PC-9 (cell line): ENCODE measurements around the gene GSC. TPM values are rescaled to one million over a fixed set of nuclear protein-coding genes. Genes with fewer than 3 reads are reported as not detected.

ENCODE experiments used
- BruUV-seq: library from RNA; stranded (reverse); fragments of 400-500 nt; replicated peaks from 2 replicates; lab custom pipeline; 2021; lab: Mats Ljungman, UMichigan
- CTCF ChIA-PET: fragments of 300-600 bp; sonication (Branson Sonifier 250); formaldehyde crosslinking; loops from one replicate; lab custom pipeline; 2022; ENCODE audit warnings: antibody characterized with exemption; lab: Charles Lee
- POLR2A ChIA-PET: fragments of 300-600 bp; sonication (Branson Sonifier 250); formaldehyde crosslinking; loops from one replicate; lab custom pipeline; 2022; ENCODE audit warnings: antibody characterized with exemption; ENCODE audit not compliant: unreplicated experiment; lab: Charles Lee
- DNase-seq, 2 experiments: peaks; one replicate each; pipeline versions ENCODE4 v3.0.0 to v3.0.0-alpha.2; 2015 to 2022; ENCODE audit warnings: mixed read lengths in 1 of 2
- H2AFZ ChIP-seq: fragments of 200-600 bp; sonication (generic); 2 replicates; pipeline ENCODE4 v1.8.1; 2017; ENCODE audit warnings: antibody characterized with exemption
- H3F3A ChIP-seq: fragments of 200-600 bp; sonication (generic); 2 replicates; pipeline ENCODE4 v1.8.1; 2017; ENCODE audit warnings: antibody characterized with exemption, mild to moderate bottlenecking, low read depth; ENCODE audit not compliant: insufficient read depth
- H3K27ac ChIP-seq: fragments of 200-600 bp; sonication (generic); 2 replicates; pipeline ENCODE4 v1.6.1; 2016; ENCODE audit warnings: mixed run types
- H3K27me3 ChIP-seq: fragments of 200-600 bp; sonication (generic); 2 replicates; pipeline ENCODE4 v1.6.1; 2016; ENCODE audit warnings: low read depth, mixed run types; ENCODE audit not compliant: insufficient read depth
- H3K36me3 ChIP-seq: fragments of 200-600 bp; sonication (generic); 2 replicates; pipeline ENCODE4 v1.6.1; 2016; ENCODE audit warnings: low read depth, mixed run types
- H3K4me1 ChIP-seq: fragments of 200-600 bp; sonication (generic); replicated peaks from 2 replicates; pipeline ENCODE4 v1.6.1; 2016; ENCODE audit warnings: mixed run types; ENCODE audit not compliant: insufficient read depth
- H3K4me2 ChIP-seq: fragments of 200-600 bp; sonication (generic); 2 replicates; pipeline ENCODE4 v1.6.1; 2017; ENCODE audit warnings: mixed run types
- H3K4me3 ChIP-seq: fragments of 200-600 bp; sonication (generic); 2 replicates; pipeline ENCODE4 v1.6.1; 2016; ENCODE audit warnings: mixed run types
- H3K79me2 ChIP-seq: fragments of 200-600 bp; sonication (generic); 2 replicates; pipeline ENCODE4 v1.6.1; 2017; ENCODE audit warnings: low read depth, mixed run types
- H3K9me2 ChIP-seq: fragments of 200-600 bp; sonication (generic); 2 replicates; pipeline ENCODE4 v1.8.1; 2017; ENCODE audit warnings: mild to moderate bottlenecking; ENCODE audit not compliant: insufficient read depth
- H3K9me3 ChIP-seq: fragments of 200-600 bp; sonication (generic); 2 replicates; pipeline ENCODE4 v1.8.1; 2016; ENCODE audit warnings: low read depth; ENCODE audit not compliant: insufficient read depth
- H4K20me1 ChIP-seq: fragments of 200-600 bp; sonication (generic); 2 replicates; pipeline ENCODE4 v1.8.1; 2017; ENCODE audit not compliant: insufficient read depth
- CTCF ChIP-seq: fragments of 200-600 bp; sonication (generic); conservative IDR thresholded peaks from 2 replicates; pipeline ENCODE4 v1.6.1; 2017; ENCODE audit warnings: mixed run types, antibody characterized with exemption, mild to moderate bottlenecking, moderate library complexity
- EZH2 ChIP-seq: fragments of 200-600 bp; sonication (generic); IDR thresholded peaks from 2 replicates; pipeline ENCODE4 v1.8.0; 2017; ENCODE audit warnings: antibody characterized with exemption, low read depth
- intact Hi-C: fragments of 100-400 bp; cut with micrococcal nuclease; formaldehyde crosslinking; loops from one replicate; pipeline ENCODE4 v1.10.0; 2022; ENCODE audit not compliant: unreplicated experiment
- total RNA-seq: library from RNA; stranded (reverse); gene quantifications from 2 replicates; pipeline ENCODE4 v1.2.3, GENCODE V29; 2021

Gene GSC
- total RNA-seq, 1 experiment from 2014 or later, result not detected

- H3K9me3 ChIP-seq, result no peaks in the 10 kb centered on the region
- H3K79me2 ChIP-seq, result no peaks in the 10 kb centered on the region
- ChIA-PET POLR2A (no interaction called here), CTCF (no interaction called here)
- H3K27me3 ChIP-seq, result peaks cover 38% of the 10 kb centered on the region; the same call in 1 of the 2 replicates
- no peaks in the 10 kb centered on the region for H4K20me1 ChIP-seq
- no peak overlapping the region for H2AFZ ChIP-seq
- H3K4me3 ChIP-seq, result no peak overlapping the region
- H3K4me2 ChIP-seq, result no peak overlapping the region
- no peaks in the 10 kb centered on the region for H3K9me2 ChIP-seq
- BruUV-seq, result no TSS peak
- no peaks in the 10 kb centered on the region for H3K36me3 ChIP-seq
- no peaks in the 10 kb centered on the region for H3K4me1 ChIP-seq
- H3K27ac ChIP-seq, result no peak overlapping the region
- no peaks in the 10 kb centered on the region for H3F3A ChIP-seq
- TF ChIP-seq CTCF, result no peak
- TF ChIP-seq EZH2, result no peak
- intact Hi-C loops, result no loop called here
- no peak for DNase-seq
Measured at GRCh38 chr14:94756310-94756882, 13.5 kb downstream of the GSC start.

- Histone ChIP-seq H3K9me3 (no peaks in the 10 kb centered on the region), H3K36me3 (no peaks in the 10 kb centered on the region), H3K27me3 (peaks cover 49% of the 10 kb centered on the region; the same call in 1 of the 2 replicates), H2AFZ (no peak overlapping the region), H3K9me2 (no peaks in the 10 kb centered on the region), H3K4me2 (no peak overlapping the region), H3K4me1 (no peaks in the 10 kb centered on the region), H3K79me2 (no peaks in the 10 kb centered on the region), H3K4me3 (no peak overlapping the region), H3K27ac (no peak overlapping the region), H4K20me1 (no peaks in the 10 kb centered on the region), H3F3A (no peaks in the 10 kb centered on the region)
- CTCF ChIA-PET, result no interaction called here
- intact Hi-C loops, result no loop called here
- POLR2A ChIA-PET, result no interaction called here
- BruUV-seq, result no TSS peak
- no peak for DNase-seq
- TF ChIP-seq EZH2 (no peak), CTCF (no peak)
Measured at GRCh38 chr14:94754391-94754942, 15.4 kb downstream of the GSC start.

GRCh38 chr14:94752591-94753436 lies 17.1 kb downstream of the GSC start:
- H3K4me2 ChIP-seq, result no peak overlapping the region
- no peak overlapping the region for H3K4me3 ChIP-seq
- no peaks in the 10 kb centered on the region for H3K9me2 ChIP-seq
- intact Hi-C loops, result no loop called here
- H4K20me1 ChIP-seq, result no peaks in the 10 kb centered on the region
- H3K9me3 ChIP-seq, result no peaks in the 10 kb centered on the region
- no peak overlapping the region for H3K27ac ChIP-seq
- no peaks in the 10 kb centered on the region for H3K36me3 ChIP-seq
- peaks cover 49% of the 10 kb centered on the region; the same call in 1 of the 2 replicates for H3K27me3 ChIP-seq
- DNase-seq, result no peak
- no peaks in the 10 kb centered on the region for H3F3A ChIP-seq
- no peak overlapping the region for H2AFZ ChIP-seq
- BruUV-seq, result no TSS peak
- H3K79me2 ChIP-seq, result no peaks in the 10 kb centered on the region
- H3K4me1 ChIP-seq, result no peaks in the 10 kb centered on the region
- ChIA-PET CTCF (no interaction called here), POLR2A (no interaction called here)
- TF ChIP-seq CTCF, result no peak
- TF ChIP-seq EZH2, result no peak
